ENCODE measurements around the gene AFMID. TPM values are rescaled to one million over a fixed set of nuclear protein-coding genes. Genes with fewer than 3 reads are reported as not detected.
"Not testable (repeated sequence)": the region's sequence is repeated elsewhere in the genome, so short reads cannot be mapped to it uniquely, and the experiment has no call there.

The AFMID gene
- total RNA-seq, 1 experiment from 2014 or later = 30.4 TPM

- Histone ChIP-seq H3F3A (ENCODE audit: insufficient read depth, low read depth) (peaks cover 36% of the 10 kb centered on the region; the same call in 1 of the 2 replicates), H3K9me2 (ENCODE audit: insufficient read depth) (no peaks in the 10 kb centered on the region), H3K79me2 (ENCODE audit: low read depth) (no peaks in the 10 kb centered on the region), H3K27ac (no peak overlapping the region), H3K27me3 (ENCODE audit: insufficient read depth, low read depth) (no peaks in the 10 kb centered on the region), H3K4me1 (replicated peaks; ENCODE audit: insufficient read depth) (peaks cover 24% of the 10 kb centered on the region), H4K20me1 (ENCODE audit: insufficient read depth) (no peaks in the 10 kb centered on the region), H3K4me2 (no peak overlapping the region), H3K9me3 (ENCODE audit: insufficient read depth, low read depth) (no peaks in the 10 kb centered on the region), H3K4me3 (no peak overlapping the region), H2AFZ (no peak overlapping the region), H3K36me3 (ENCODE audit: low read depth) (no peaks in the 10 kb centered on the region)
- DNase-seq = no peak
- TF ChIP-seq EZH2 (IDR thresholded peaks at IDR 0.05; ENCODE audit: low read depth) (no peak), CTCF (conservative IDR thresholded peaks at IDR 0.05) (peak; percentile 41; the same call in 1 of the 2 replicates)
- intact Hi-C loops (cut with micrococcal nuclease; ENCODE audit: unreplicated experiment) = no loop called here
- ChIA-PET POLR2A (ENCODE audit: unreplicated experiment) (no interaction called here), CTCF (interaction anchor here (0.6 to 1.6 kb wide), 7 partner anchors 10 to 113 kb away, joined by 3 to 6 read pairs (median 3); no protein-coding TSS in a partner anchor)
- no TSS peak for BruUV-seq (replicated peaks)
Observed at GRCh38 chr17:78138204-78139060, 48.7 kb upstream of the AFMID start.

GRCh38 chr17:78139861-78140168 is 47.3 kb upstream of the AFMID start:
- H3K4me3 ChIP-seq; H4K20me1 ChIP-seq (ENCODE audit: insufficient read depth); DNase-seq; H3K79me2 ChIP-seq (ENCODE audit: low read depth); H3K27me3 ChIP-seq (ENCODE audit: insufficient read depth, low read depth); H3K9me2 ChIP-seq (ENCODE audit: insufficient read depth); intact Hi-C loops (cut with micrococcal nuclease; ENCODE audit: unreplicated experiment); H3K36me3 ChIP-seq (ENCODE audit: low read depth); BruUV-seq (replicated peaks); H3K9me3 ChIP-seq (ENCODE audit: insufficient read depth, low read depth); H2AFZ ChIP-seq: not testable (repeated sequence)
- ChIA-PET POLR2A (ENCODE audit: unreplicated experiment) (interaction anchor here (0.6 to 0.7 kb wide), 6 partner anchors 9 to 1240 kb away, joined by 3 to 22 read pairs (median 8); partner anchors contain the start of gene TMC8), CTCF (interaction anchor here (0.7 to 1.2 kb wide), 5 partner anchors 12 to 55 kb away, joined by 4 to 19 read pairs (median 6); partner anchors contain the start of genes AFMID and TK1)
- Histone ChIP-seq H3K4me1 (replicated peaks; ENCODE audit: insufficient read depth) (peaks cover 38% of the 10 kb centered on the region), H3K4me2 (peak overlapping the region; percentile 87), H3F3A (ENCODE audit: insufficient read depth, low read depth) (peaks cover 43% of the 10 kb centered on the region; the same call in 1 of the 2 replicates), H3K27ac (0 out of 2 replicates have a peak overlapping the region, but pooled peaks have one; percentile 34)

GRCh38 chr17:78140169-78141051 is 46.8 kb upstream of the AFMID start:
- DNase-seq = peak; percentile 84 to 99
- H3K79me2 ChIP-seq (ENCODE audit: low read depth) = no peaks in the 10 kb centered on the region
- H3K4me3 ChIP-seq = peak overlapping the region; percentile 51; the same call in 1 of the 2 replicates
- intact Hi-C loops (cut with micrococcal nuclease; ENCODE audit: unreplicated experiment) = no loop called here
- H3K4me2 ChIP-seq = peak overlapping the region; percentile 87
- H4K20me1 ChIP-seq (ENCODE audit: insufficient read depth) = no peaks in the 10 kb centered on the region
- no TSS peak for BruUV-seq (replicated peaks)
- H2AFZ ChIP-seq = no peak overlapping the region
- CTCF ChIA-PET = interaction anchor here (0.6 to 1.2 kb wide), 6 partner anchors 12 to 856 kb away, joined by 4 to 19 read pairs (median 6); partner anchors contain the start of genes AFMID and TK1
- H3K27ac ChIP-seq = peak overlapping the region; percentile 34; the same call in 1 of the 2 replicates
- no peaks in the 10 kb centered on the region for H3K36me3 ChIP-seq (ENCODE audit: low read depth)
- no peaks in the 10 kb centered on the region for H3K27me3 ChIP-seq (ENCODE audit: insufficient read depth, low read depth)
- POLR2A ChIA-PET (ENCODE audit: unreplicated experiment) = interaction anchor here (0.6 to 0.7 kb wide), 7 partner anchors 10 to 1240 kb away, joined by 3 to 22 read pairs (median 6); partner anchors contain the start of gene TMC8
- no peaks in the 10 kb centered on the region for H3K9me2 ChIP-seq (ENCODE audit: insufficient read depth)
- peaks cover 44% of the 10 kb centered on the region for H3K4me1 ChIP-seq (replicated peaks; ENCODE audit: insufficient read depth)
- no peak for TF ChIP-seq EZH2 (IDR thresholded peaks at IDR 0.05; ENCODE audit: low read depth)
- H3F3A ChIP-seq (ENCODE audit: insufficient read depth, low read depth) = peaks cover 48% of the 10 kb centered on the region; the same call in 1 of the 2 replicates
- H3K9me3 ChIP-seq (ENCODE audit: insufficient read depth, low read depth) = no peaks in the 10 kb centered on the region
